ENCODE measurements around the gene DNMT3A.

- TF ChIP-seq POLR2A (IDR thresholded peaks at IDR 0.05) = no peak
- TF ChIP-seq CTCF (IDR thresholded peaks at IDR 0.05) = no peak
- no peak for TF ChIP-seq EP300 (IDR thresholded peaks at IDR 0.05; ENCODE audit: low read depth)
Measured at GRCh38 chr2:25246558-25247290, 95.0 kb downstream of the DNMT3A start.
